Upper lobe of left lung (tissue), 4 donors: ENCODE data around the gene FHOD3.

Experiments
- CTCF ChIP-seq, 6 experiments: fragments of 450-650 bp in 4 of 6; fragments of 200-600 bp in 2 of 6; sonication (generic) in 2 of 6; IDR thresholded peaks; one replicate each; pipeline ENCODE4 v1.5.1; 2016 to 2019; ENCODE audit warnings: antibody characterized with exemption in 6 of 6
- EP300 ChIP-seq, 4 donors: sonication (generic); formaldehyde crosslinking; IDR thresholded peaks; one replicate each; pipeline ENCODE4 v1.5.1; 2017; ENCODE audit warnings: antibody characterized with exemption in 4 of 4, control low read depth in 2 of 4

GRCh38 chr18:36811955-36812354 lies 514.4 kb downstream of the FHOD3 start:
- TF ChIP-seq EP300 (IDR thresholded peaks at IDR 0.05) (no peak), CTCF (IDR thresholded peaks at IDR 0.05) (no peak)
